GM12864 (cell line): Measurements from ENCODE around the gene OR5D18.

Experiments used
- DNase-seq: peaks from one replicate; pipeline ENCODE4 v3.0.0-alpha.2; 2011; ENCODE audit warnings: low read depth
- H3K4me3 ChIP-seq: 2 replicates; pipeline ENCODE4 v1.5.1; 2011; ENCODE audit warnings: mild to moderate bottlenecking, low read depth, low read length, control low read depth
- TF ChIP-seq, protein P1 (sequence below): IDR thresholded peaks from 2 replicates; pipeline ENCODE4 v1.5.1; 2011; ENCODE audit warnings: low read depth, mild to moderate bottlenecking, moderate library complexity, low read length, control low read depth, inconsistent platforms; ENCODE audit errors: missing control alignments

Gene OR5D18

GRCh38 chr11:55819330-55819729, at the start of gene OR5D18:
Gene OR5D18, plus strand, starts transcription at chr11:55819630. Its CDS starts 0 bp downstream, at chr11:55819630.
- TF ChIP-seq, protein P1, sequence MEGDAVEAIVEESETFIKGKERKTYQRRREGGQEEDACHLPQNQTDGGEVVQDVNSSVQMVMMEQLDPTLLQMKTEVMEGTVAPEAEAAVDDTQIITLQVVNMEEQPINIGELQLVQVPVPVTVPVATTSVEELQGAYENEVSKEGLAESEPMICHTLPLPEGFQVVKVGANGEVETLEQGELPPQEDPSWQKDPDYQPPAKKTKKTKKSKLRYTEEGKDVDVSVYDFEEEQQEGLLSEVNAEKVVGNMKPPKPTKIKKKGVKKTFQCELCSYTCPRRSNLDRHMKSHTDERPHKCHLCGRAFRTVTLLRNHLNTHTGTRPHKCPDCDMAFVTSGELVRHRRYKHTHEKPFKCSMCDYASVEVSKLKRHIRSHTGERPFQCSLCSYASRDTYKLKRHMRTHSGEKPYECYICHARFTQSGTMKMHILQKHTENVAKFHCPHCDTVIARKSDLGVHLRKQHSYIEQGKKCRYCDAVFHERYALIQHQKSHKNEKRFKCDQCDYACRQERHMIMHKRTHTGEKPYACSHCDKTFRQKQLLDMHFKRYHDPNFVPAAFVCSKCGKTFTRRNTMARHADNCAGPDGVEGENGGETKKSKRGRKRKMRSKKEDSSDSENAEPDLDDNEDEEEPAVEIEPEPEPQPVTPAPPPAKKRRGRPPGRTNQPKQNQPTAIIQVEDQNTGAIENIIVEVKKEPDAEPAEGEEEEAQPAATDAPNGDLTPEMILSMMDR, result no peak
- no peak within 1 kb of the TSS for H3K4me3 ChIP-seq
- no peak for DNase-seq

DNA sequence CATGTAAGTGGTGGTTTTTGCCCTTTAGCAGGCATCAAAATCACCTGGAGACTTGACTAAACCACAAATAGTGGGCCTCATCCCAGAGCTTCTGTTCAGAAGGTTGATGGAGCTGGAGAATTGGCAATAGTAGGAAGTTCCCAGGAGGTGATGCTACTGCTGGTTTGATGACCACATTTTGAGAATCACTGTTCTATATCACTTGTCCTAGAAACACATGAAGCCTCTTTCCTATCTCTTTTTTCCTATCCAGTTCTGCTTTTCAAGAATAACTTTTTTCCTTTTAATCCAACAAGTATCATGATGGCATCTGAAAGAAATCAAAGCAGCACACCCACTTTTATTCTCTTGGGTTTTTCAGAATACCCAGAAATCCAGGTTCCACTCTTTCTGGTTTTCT, 46.3 kb upstream of the OR5D18 start, which contains the start of gene OR5D13:
Gene OR5D13, plus strand, starts transcription at position 301 of the 400 bp plus-strand sequence. Its CDS starts 0 bp downstream, at position 301.
- DNase-seq, result no peak
- no peak within 1 kb of the TSS for H3K4me3 ChIP-seq
- TF ChIP-seq, protein P1, result no peak

- no peak for DNase-seq
- TF ChIP-seq, protein P1, result no peak
- no peak overlapping the region for H3K4me3 ChIP-seq
Measured at GRCh38 chr11:55791606-55792005, 27.8 kb upstream of the OR5D18 start.

DNA sequence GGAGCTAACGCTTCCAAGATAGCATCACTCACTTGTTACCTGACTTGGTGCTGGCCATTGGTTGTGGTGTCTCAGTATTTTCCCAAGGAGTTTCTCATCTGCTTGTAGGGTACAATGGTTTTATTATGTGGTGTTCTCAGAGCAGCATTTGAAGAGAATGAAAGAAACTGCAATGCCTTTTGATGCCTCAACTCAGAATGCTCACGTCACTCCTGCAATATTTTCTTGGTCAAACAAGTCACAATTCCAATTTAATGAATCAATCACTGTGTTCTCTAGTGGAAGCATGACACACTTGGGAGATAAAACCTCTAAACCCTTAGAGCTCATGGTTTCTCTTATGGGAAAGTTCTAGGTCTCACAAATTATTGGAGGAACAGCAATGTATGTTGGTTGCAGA, 26.1 kb upstream of the OR5D18 start:
- no peak for DNase-seq
- TF ChIP-seq, protein P1, result no peak
- H3K4me3 ChIP-seq, result no peak overlapping the region

DNA sequence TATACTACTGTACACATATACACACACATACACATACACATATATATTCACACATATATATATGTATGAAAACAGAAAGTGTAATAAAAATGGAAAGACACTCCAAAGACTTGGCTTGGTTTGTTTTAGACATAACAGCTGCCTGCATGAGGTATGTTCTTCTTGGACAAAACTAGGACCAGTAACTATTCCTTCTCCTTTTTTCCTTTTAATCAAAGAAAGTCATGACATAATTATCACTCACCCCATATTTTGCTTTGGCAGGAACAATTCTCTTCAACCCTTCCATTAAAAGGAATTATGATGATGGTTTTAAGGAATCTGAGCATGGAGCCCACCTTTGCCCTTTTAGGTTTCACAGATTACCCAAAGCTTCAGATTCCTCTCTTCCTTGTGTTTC, 24.2 kb upstream of the OR5D18 start, which contains the start of gene OR5D14:
Gene OR5D14, plus strand, starts transcription at position 301 of the 400 bp plus-strand sequence. Its CDS starts 0 bp downstream, at position 301.
- H3K4me3 ChIP-seq, result no peak within 1 kb of the TSS
- TF ChIP-seq, protein P1, result no peak
- no peak for DNase-seq

DNA sequence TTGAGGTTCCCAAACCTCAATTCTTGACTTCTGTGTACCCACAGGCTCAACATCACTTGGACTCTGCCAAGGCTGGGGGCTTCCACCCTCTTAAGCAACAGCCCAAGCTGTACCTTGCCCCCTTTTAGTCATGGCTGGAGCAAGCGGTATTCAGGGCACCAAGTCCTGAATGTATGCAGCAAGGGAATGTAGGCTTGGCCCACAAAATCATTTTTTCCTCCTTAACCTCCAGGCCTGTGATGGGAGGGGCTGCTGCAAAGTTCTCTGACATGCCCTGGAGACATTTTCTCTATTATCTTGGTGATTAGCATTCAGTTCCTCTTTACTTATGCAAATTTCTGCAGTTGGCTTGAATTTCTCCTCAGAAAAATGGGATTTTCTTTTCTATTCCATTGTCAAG, 13.2 kb upstream of the OR5D18 start:
- DNase-seq, result no peak
- H3K4me3 ChIP-seq, result no peak overlapping the region
- TF ChIP-seq, protein P1, result no peak

GRCh38 chr11:55811067-55811466, 8.4 kb upstream of the OR5D18 start, which contains the start of gene OR5L1:
Gene OR5L1, plus strand, starts transcription at chr11:55811367. Its CDS starts 100 bp downstream, at chr11:55811467.
- TF ChIP-seq, protein P1, result no peak
- no peak within 1 kb of the TSS for H3K4me3 ChIP-seq
- DNase-seq, result no peak
